ENCODE measurements around the gene KDM2A.
"Not testable (repeated sequence)": the region's sequence is repeated elsewhere in the genome, so short reads cannot be mapped to it uniquely, and the experiment has no call there.

KDM2A gene

DNA sequence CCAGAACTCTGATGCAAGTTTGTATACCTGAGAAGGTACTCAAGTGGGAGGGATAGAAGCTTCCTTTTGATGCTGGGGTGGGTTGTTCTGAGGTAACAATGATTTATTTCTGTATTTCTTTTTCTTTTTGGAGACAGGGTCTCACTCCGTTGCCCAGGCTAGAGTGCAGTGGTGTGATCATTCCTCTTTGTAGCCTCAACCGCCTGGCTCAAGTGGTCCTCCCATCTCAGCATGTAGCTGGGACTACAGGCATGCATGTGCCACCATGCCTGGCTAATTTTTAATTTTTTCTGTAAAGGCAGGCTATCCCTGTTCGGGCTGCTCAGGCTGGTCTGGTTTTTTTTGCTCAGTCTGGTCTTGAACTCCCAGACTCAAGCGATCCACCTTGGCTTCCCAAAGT lies 7.9 kb downstream of the KDM2A start:
- H3K4me3 ChIP-seq (ENCODE audit: low read depth, low read length) = no peak overlapping the region
- TF ChIP-seq CTCF (IDR thresholded peaks at IDR 0.05; ENCODE audit: control insufficient read depth, extremely low read depth, insufficient read depth) = no peak
- DNase-seq (ENCODE audit: low read depth) = no peak

GRCh38 chr11:67130861-67131260 lies 11.8 kb downstream of the KDM2A start:
- H3K4me3 ChIP-seq (ENCODE audit: low read depth, low read length); DNase-seq (ENCODE audit: low read depth): not testable (repeated sequence)

- H3K4me3 ChIP-seq (ENCODE audit: low read depth, low read length) = no peak overlapping the region
- no peak for DNase-seq (ENCODE audit: low read depth)
- TF ChIP-seq CTCF (IDR thresholded peaks at IDR 0.05; ENCODE audit: control insufficient read depth, extremely low read depth, insufficient read depth) = no peak
Measured at GRCh38 chr11:67136156-67136555, 17.1 kb downstream of the KDM2A start.

GRCh38 chr11:67138922-67139321 lies 19.9 kb downstream of the KDM2A start:
- no peak for DNase-seq (ENCODE audit: low read depth)
- no peak overlapping the region for H3K4me3 ChIP-seq (ENCODE audit: low read depth, low read length)
- TF ChIP-seq CTCF (IDR thresholded peaks at IDR 0.05; ENCODE audit: control insufficient read depth, extremely low read depth, insufficient read depth) = no peak

DNA sequence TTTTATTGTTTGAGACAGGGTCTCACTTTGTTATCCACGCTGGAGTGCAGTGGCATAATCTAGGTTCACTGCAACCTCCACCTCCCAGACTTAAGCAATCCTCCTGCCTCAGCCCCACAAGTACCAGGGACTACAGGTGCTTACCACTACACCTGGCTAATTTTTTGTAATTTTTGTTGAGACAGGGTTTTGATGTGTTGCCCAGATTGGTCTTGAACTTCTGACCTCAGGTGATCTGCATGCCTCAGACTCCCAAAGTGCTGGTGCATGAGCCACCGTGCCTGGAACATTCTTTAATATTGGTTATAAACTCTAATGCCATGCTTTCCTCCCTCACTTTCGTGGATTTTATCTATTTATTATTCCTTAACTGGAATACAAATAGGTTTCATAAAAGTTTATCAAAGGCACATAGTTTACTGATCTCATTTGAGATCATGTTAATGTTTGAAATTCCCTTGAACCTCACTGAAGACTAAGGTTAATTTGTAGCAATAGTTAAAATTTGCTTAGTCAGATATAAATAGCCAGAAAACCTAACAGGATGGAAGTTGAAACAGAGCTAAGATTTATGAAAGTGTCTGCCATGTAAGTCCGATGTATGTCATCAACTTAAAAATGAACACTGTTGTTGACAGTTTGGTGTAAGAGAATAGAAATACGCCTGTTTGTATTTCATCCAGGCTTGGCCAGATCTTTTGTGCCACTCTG lies 27.6 kb downstream of the KDM2A start:
- no peak for DNase-seq (ENCODE audit: low read depth)
- no peak for TF ChIP-seq CTCF (IDR thresholded peaks at IDR 0.05; ENCODE audit: control insufficient read depth, extremely low read depth, insufficient read depth)
- no peak overlapping the region for H3K4me3 ChIP-seq (ENCODE audit: low read depth, low read length)

GRCh38 chr11:67153971-67154370 lies 34.9 kb downstream of the KDM2A start:
- TF ChIP-seq CTCF (IDR thresholded peaks at IDR 0.05; ENCODE audit: control insufficient read depth, extremely low read depth, insufficient read depth) = no peak
- no peak overlapping the region for H3K4me3 ChIP-seq (ENCODE audit: low read depth, low read length)
- DNase-seq (ENCODE audit: low read depth) = no peak

DNA sequence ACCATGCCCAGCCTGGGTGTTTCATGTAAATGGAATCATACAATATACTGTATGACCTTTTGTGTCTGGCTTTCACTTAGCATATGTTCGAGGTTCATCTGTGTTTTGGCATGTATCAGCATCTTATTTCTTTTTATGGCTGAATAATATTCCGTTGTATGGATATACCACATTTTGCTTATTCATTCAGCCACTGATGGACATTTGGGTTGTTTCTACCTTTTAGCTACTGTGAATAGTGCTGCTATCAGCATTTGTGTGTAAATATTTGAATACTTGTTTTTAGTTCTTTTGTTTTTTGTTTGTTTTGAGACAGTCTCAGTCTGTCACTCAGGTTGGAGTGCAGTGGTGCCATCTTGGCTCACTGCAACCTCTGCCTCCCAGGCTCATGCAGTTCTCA lies 35.7 kb downstream of the KDM2A start:
- TF ChIP-seq CTCF (IDR thresholded peaks at IDR 0.05; ENCODE audit: control insufficient read depth, extremely low read depth, insufficient read depth) = no peak
- H3K4me3 ChIP-seq (ENCODE audit: low read depth, low read length) = no peak overlapping the region
- DNase-seq (ENCODE audit: low read depth) = no peak

Data from LNCaP clone FGC (cell line).